Cardiac fibroblast (primary cell): Measurements from ENCODE around the gene GDI2.

Experiments used
- DNase-seq, 2 donors: peaks; one replicate each; pipeline versions ENCODE4 v3.0.0 to v3.0.0-alpha.2; 2010; ENCODE audit warnings: low read depth in 2 of 2
- H3K4me3 ChIP-seq, 2 donors: replicated peaks in 1 of 2; 1 replicate in 1 of 2; 2 replicates in 1 of 2; pipeline ENCODE4 v1.5.1; 2011; ENCODE audit warnings: low read depth in 2 of 2, low read length in 2 of 2, mild to moderate bottlenecking in 2 of 2, moderate library complexity in 1 of 2
- TF ChIP-seq, protein P1 (sequence below): IDR thresholded peaks from one replicate; pipeline ENCODE4 v1.5.1; 2011; ENCODE audit warnings: low read depth, mild to moderate bottlenecking, low read length, inconsistent platforms

The GDI2 gene

DNA sequence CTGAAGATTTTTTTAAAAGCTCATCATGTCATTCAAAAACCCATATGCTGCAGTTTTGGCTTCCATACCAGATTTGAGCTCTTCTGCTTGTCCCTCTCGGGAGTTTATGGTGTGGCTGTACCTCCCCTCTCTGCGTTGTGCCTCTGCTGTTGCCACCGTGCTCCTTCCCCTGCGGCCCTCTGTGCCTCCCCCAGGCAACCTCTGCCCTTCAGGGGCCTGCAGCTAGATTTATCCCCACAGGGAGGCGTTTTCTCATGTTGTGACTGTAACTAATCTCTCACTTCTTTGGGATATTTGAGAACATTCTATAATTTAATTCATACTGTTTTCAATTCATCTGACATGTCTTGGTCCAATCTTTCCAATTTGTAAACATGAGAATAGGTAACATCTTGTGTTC is 75.9 kb downstream of the GDI2 start:
- TF ChIP-seq, protein P1, sequence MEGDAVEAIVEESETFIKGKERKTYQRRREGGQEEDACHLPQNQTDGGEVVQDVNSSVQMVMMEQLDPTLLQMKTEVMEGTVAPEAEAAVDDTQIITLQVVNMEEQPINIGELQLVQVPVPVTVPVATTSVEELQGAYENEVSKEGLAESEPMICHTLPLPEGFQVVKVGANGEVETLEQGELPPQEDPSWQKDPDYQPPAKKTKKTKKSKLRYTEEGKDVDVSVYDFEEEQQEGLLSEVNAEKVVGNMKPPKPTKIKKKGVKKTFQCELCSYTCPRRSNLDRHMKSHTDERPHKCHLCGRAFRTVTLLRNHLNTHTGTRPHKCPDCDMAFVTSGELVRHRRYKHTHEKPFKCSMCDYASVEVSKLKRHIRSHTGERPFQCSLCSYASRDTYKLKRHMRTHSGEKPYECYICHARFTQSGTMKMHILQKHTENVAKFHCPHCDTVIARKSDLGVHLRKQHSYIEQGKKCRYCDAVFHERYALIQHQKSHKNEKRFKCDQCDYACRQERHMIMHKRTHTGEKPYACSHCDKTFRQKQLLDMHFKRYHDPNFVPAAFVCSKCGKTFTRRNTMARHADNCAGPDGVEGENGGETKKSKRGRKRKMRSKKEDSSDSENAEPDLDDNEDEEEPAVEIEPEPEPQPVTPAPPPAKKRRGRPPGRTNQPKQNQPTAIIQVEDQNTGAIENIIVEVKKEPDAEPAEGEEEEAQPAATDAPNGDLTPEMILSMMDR = no peak
- DNase-seq = no peak
- no peak overlapping the region for H3K4me3 ChIP-seq

DNA sequence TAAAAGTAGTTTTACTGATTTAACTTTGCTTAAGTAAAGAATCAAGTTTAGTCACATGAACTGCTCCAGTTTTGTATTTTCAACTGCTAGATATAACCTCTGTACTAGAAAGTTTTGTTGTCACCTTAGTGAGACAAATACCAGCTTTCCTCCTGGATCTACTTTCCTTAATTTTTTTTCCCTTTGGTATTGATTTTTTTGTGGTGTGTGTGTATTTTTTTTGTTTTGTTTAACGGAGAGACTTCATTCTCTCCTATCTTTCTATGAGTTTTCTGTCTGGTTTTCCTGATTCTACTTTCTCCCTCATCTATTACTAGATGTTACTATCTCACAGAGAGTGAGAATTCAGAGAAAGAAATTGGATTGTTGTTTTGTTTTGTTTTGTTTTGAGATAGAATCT is 76.6 kb downstream of the GDI2 start:
- no peak overlapping the region for H3K4me3 ChIP-seq
- TF ChIP-seq, protein P1 = no peak
- DNase-seq = no peak

- TF ChIP-seq, protein P1 = no peak
- DNase-seq = no peak
- H3K4me3 ChIP-seq = no peak overlapping the region
Observed at GRCh38 chr10:5735119-5735518, 78.1 kb downstream of the GDI2 start.

- H3K4me3 ChIP-seq = no peak overlapping the region
- no peak for DNase-seq
- TF ChIP-seq, protein P1 = no peak
Observed at GRCh38 chr10:5732141-5732540, 81.1 kb downstream of the GDI2 start.

DNA sequence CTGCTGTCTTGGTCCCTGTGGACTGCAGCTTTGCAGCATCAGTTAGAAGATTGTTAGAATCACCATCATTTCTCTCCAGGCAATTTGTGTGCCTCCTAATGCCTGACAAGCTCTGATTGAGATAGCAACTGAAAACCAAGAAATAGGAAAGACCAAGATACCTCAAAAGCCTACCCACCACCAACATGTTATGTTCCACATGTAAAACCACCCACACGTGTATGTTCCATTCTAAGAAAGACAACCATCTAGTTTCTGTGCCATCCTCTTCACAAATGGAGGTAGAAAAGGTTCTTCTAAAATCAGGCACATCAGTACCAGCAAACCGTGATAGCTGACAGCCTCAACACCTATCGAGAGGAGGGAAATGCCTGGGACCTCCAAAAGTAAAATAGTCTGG is 81.7 kb downstream of the GDI2 start:
- no peak for DNase-seq
- TF ChIP-seq, protein P1 = no peak
- H3K4me3 ChIP-seq = no peak overlapping the region

DNA sequence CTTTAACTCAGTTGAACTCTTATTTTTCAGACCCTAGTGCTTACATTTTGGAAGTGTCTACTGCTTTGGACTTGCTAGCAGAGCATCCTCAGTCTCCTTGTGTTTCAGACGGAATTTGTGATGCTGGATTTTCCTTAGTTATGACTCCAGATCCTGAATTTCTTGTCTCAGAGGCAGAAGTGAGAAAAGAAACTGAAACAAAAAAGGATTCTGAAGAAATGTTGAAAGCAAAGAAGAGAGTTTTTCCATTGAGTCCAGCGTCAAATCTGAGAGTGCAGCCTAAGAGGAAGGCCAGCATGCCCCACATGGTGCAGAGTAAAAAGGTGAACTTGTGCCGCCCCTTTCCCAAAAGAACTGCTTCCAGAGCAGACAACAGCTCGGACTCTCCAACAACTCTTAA is 82.5 kb downstream of the GDI2 start:
- no peak overlapping the region for H3K4me3 ChIP-seq
- DNase-seq = no peak
- TF ChIP-seq, protein P1 = no peak

GRCh38 chr10:5723692-5724091 is 89.5 kb downstream of the GDI2 start:
- DNase-seq = no peak
- TF ChIP-seq, protein P1 = no peak
- H3K4me3 ChIP-seq = no peak overlapping the region
